IMR-90 (cell line): Measurements from ENCODE around the gene IFIT1B. TPM values are rescaled to one million over a fixed set of nuclear protein-coding genes. Genes with fewer than 3 reads are reported as not detected.
"Not testable (repeated sequence)": the region's sequence is repeated elsewhere in the genome, so short reads cannot be mapped to it uniquely, and the experiment has no call there.

Source experiments
- ATAC-seq: fragments of 200-7000 bp; cut with Tn5 transposase; 2 replicates; pipeline ENCODE4 v1.9.1; 2020; ENCODE audit warnings: low read depth, mild to moderate bottlenecking, moderate library complexity
- BruUV-seq: library from RNA; stranded (reverse); fragments of 400-500 nt; replicated peaks from 2 replicates; lab custom pipeline; 2021; lab: Mats Ljungman, UMichigan
- CTCF ChIA-PET: fragments of 300-600 bp; formaldehyde crosslinking; extraction: SDS; loops from one replicate; lab custom pipeline; 2021; ENCODE audit warnings: antibody characterized with exemption; lab: Yijun Ruan, JAX
- POLR2A ChIA-PET: fragments of 300-600 bp; sonication (Branson Sonifier 250); formaldehyde crosslinking; loops from one replicate; lab custom pipeline; 2022; ENCODE audit warnings: antibody characterized with exemption; ENCODE audit not compliant: unreplicated experiment; lab: Charles Lee
- DNase-seq: peaks from one replicate; pipeline ENCODE4 v3.0.0; 2013
- H2AFZ ChIP-seq: replicated peaks from 2 replicates; pipeline ENCODE3; 2013; ENCODE audit warnings: low read length, mild to moderate bottlenecking; ENCODE audit not compliant: poor library complexity
- H2AK5ac ChIP-seq: 2 replicates; pipeline ENCODE4 v1.6.1; 2013; ENCODE audit warnings: low read depth, low read length, inconsistent platforms
- H2AK9ac ChIP-seq: replicated peaks from 2 replicates; pipeline ENCODE3; 2013; ENCODE audit warnings: mild to moderate bottlenecking, low read depth, low read length, moderate library complexity; ENCODE audit not compliant: poor library complexity
- H2BK120ac ChIP-seq: 2 replicates; pipeline ENCODE4 v1.6.1; 2013; ENCODE audit warnings: low read depth, low read length, inconsistent platforms
- H2BK15ac ChIP-seq: 3 replicates; pipeline ENCODE4 v1.6.1; 2013; ENCODE audit warnings: low read depth, low read length, inconsistent platforms
- H2BK20ac ChIP-seq: 2 replicates; pipeline ENCODE4 v1.6.1; 2013; ENCODE audit warnings: low read depth, mild to moderate bottlenecking, inconsistent platforms, low read length, moderate library complexity
- H2BK5ac ChIP-seq: 2 replicates; pipeline ENCODE4 v1.6.1; 2013; ENCODE audit warnings: mild to moderate bottlenecking, low read depth, low read length, inconsistent platforms; ENCODE audit not compliant: poor library complexity, severe bottlenecking
- H3K14ac ChIP-seq: replicated peaks from 2 replicates; pipeline ENCODE4 v1.6.1; 2013; ENCODE audit warnings: low read depth, low read length, inconsistent platforms
- H3K18ac ChIP-seq: 2 replicates; pipeline ENCODE4 v1.6.1; 2013; ENCODE audit warnings: low read depth, low read length, control low read depth
- H3K23ac ChIP-seq: 2 replicates; pipeline ENCODE4 v1.6.1; 2013; ENCODE audit warnings: low read depth, low read length, inconsistent platforms
- H3K27ac ChIP-seq: 2 replicates; pipeline ENCODE4 v1.5.1; 2013; ENCODE audit warnings: mild to moderate bottlenecking, control low read depth, low read length; ENCODE audit not compliant: insufficient read depth
- H3K27me3 ChIP-seq: 2 replicates; pipeline ENCODE4 v1.6.1; 2013; ENCODE audit warnings: low read length; ENCODE audit not compliant: control insufficient read depth, insufficient read depth
- H3K36me3 ChIP-seq: 2 replicates; pipeline ENCODE4 v1.6.1; 2013; ENCODE audit warnings: low read length, mixed read lengths; ENCODE audit not compliant: control insufficient read depth, insufficient read depth
- H3K4ac ChIP-seq: 2 replicates; pipeline ENCODE4 v1.6.1; 2013; ENCODE audit warnings: low read depth, low read length, inconsistent platforms
- H3K4me1 ChIP-seq: 2 replicates; pipeline ENCODE4 v1.6.1; 2013; ENCODE audit warnings: low read length, mixed read lengths; ENCODE audit not compliant: control insufficient read depth, insufficient read depth
- H3K4me2 ChIP-seq: 2 replicates; pipeline ENCODE4 v1.6.1; 2013; ENCODE audit warnings: low read depth, mild to moderate bottlenecking, control low read depth, low read length, moderate library complexity
- H3K4me3 ChIP-seq: 2 replicates; pipeline ENCODE4 v1.5.1; 2013; ENCODE audit warnings: low read depth, mild to moderate bottlenecking, control low read depth, low read length, moderate library complexity; ENCODE audit not compliant: insufficient read depth
- H3K56ac ChIP-seq: 2 replicates; pipeline ENCODE4 v1.6.1; 2013; ENCODE audit warnings: low read length, inconsistent platforms; ENCODE audit not compliant: insufficient read depth; ENCODE audit errors: extremely low read depth
- H3K79me1 ChIP-seq, 2 experiments: 2 replicates each; pipeline ENCODE4 v1.6.1; 2013; ENCODE audit warnings: low read length in 2 of 2, inconsistent platforms in 1 of 2, low read depth in 1 of 2
- H3K9ac ChIP-seq: 2 replicates; pipeline ENCODE4 v1.6.1; 2013; ENCODE audit warnings: low read depth, low read length, control low read depth
- H3K9me1 ChIP-seq: 2 replicates; pipeline ENCODE4 v1.6.1; 2013; ENCODE audit warnings: low read length, inconsistent platforms; ENCODE audit not compliant: insufficient read depth
- H3K9me3 ChIP-seq: 2 replicates; pipeline ENCODE4 v1.6.1; 2013; ENCODE audit warnings: low read length; ENCODE audit not compliant: control insufficient read depth, insufficient read depth
- H4K20me1 ChIP-seq: 2 replicates; pipeline ENCODE4 v1.6.1; 2013; ENCODE audit warnings: low read length, inconsistent platforms; ENCODE audit not compliant: insufficient read depth
- H4K5ac ChIP-seq: 2 replicates; pipeline ENCODE4 v1.6.1; 2013; ENCODE audit warnings: mild to moderate bottlenecking, low read depth, low read length, control low read depth
- H4K8ac ChIP-seq, 2 experiments: 2 replicates each; pipeline ENCODE4 v1.6.1; 2013; ENCODE audit warnings: low read depth in 2 of 2, low read length in 2 of 2, control low read depth in 1 of 2, inconsistent platforms in 1 of 2
- H4K91ac ChIP-seq: 2 replicates; pipeline ENCODE4 v1.6.1; 2013; ENCODE audit warnings: low read depth, low read length, inconsistent platforms; ENCODE audit not compliant: insufficient read depth
- WGBS, 2 experiments: methylation state at CpG; one replicate each; pipeline versions ENCODE4 v1.1.5 to v1.1.7; 2013; ENCODE audit warnings: missing lambda C conversion rate in 2 of 2; ENCODE audit not compliant: insufficient read length in 1 of 2; ENCODE audit errors: extremely low coverage in 2 of 2; 5-methylcytosine and 5-hydroxymethylcytosine counted together
- dilution Hi-C: fragments of 300-500 bp; cut with HindIII; formaldehyde crosslinking; loops from one replicate; pipeline ENCODE4 v1.14.3; 2018; ENCODE audit warnings: low sequenced_read_pairs; ENCODE audit not compliant: unreplicated experiment
- in situ Hi-C: fragments of 300-500 bp; cut with MboI; formaldehyde crosslinking; loops from 3 replicates; pipeline ENCODE4 v1.14.3; 2019; ENCODE audit warnings: low sequenced_read_pairs, inconsistent platforms, mixed read lengths
- intact Hi-C: fragments of 100-400 bp; cut with micrococcal nuclease; formaldehyde crosslinking; loops from 2 replicates; pipeline ENCODE4 v1.10.0; 2022
- polyA plus RNA-seq, 3 experiments: library from polyadenylated mRNA; depleted of rRNA; stranded (reverse); fragments of >200 nt; gene quantifications; 2 replicates each; pipeline ENCODE4 v1.2.3, GENCODE V29; 2012; ENCODE audit warnings: low replicate concordance in 1 of 3
- total RNA-seq: library from RNA; depleted of rRNA; stranded (reverse); fragments of >200 nt; gene quantifications from 2 replicates; pipeline ENCODE4 v1.2.3, GENCODE V29; 2012

Gene IFIT1B
- total and polyA plus RNA-seq, 2 of the 4 experiments (the other 2 are of a cell fraction) = not detected

DNA sequence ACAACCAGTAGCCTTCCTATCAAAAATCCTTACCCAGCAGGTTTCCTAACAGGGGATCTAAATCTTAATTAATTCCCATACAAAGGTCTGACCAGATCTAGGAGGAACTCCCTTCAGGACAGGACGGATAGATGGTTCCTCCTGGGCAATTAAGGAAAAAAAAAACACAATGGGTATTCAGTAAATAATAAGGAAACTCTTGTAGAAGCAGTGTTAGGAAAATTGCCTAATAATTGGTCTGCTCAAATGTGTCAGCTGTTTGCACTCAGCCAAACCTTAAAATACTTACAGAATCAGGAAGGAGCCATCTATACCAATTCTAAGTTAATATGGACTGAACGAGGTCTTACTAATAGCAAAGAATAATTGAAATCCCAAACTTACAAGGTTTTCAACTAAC, 33.3 kb downstream of the IFIT1B start:
- H2BK5ac ChIP-seq, H2BK120ac ChIP-seq, POLR2A ChIA-PET, H4K8ac ChIP-seq, H2BK20ac ChIP-seq, H3K23ac ChIP-seq, H3K27me3 ChIP-seq, H3K4ac ChIP-seq, H4K5ac ChIP-seq, H3K9me1 ChIP-seq, BruUV-seq, H2AFZ ChIP-seq, H3K9me3 ChIP-seq, H3K14ac ChIP-seq, H3K4me1 ChIP-seq, H4K20me1 ChIP-seq, H3K4me3 ChIP-seq, H3K18ac ChIP-seq, ATAC-seq, H2AK9ac ChIP-seq, H3K9ac ChIP-seq, dilution Hi-C loops, H4K91ac ChIP-seq, H2AK5ac ChIP-seq, H3K4me2 ChIP-seq, H3K27ac ChIP-seq, intact Hi-C loops, DNase-seq, H2BK15ac ChIP-seq, H3K36me3 ChIP-seq, H3K56ac ChIP-seq, in situ Hi-C loops: not testable (repeated sequence)
- CTCF ChIA-PET = interaction anchor here (0.6 kb wide), 1 partner anchor 18 kb away, joined by 4 read pairs; no protein-coding TSS in a partner anchor
- no CpG with 5 or more reads among the region's 2 CpGs for WGBS, 2 experiments
- H3K79me1 ChIP-seq = peaks cover 6 to 21% of the 10 kb centered on the region in 2 experiments; a peak in 3 of 4 replicates
